Endodermal cell (in vitro differentiated cells): ENCODE measurements around the gene ATP2A3. TPM values are rescaled to one million over a fixed set of nuclear protein-coding genes. Genes with fewer than 3 reads are reported as not detected.

Experiments used
- DNase-seq: peaks from one replicate; pipeline ENCODE4 v3.0.0-alpha.2; 2017
- H3K27ac ChIP-seq: 2 replicates; pipeline ENCODE4 v1.5.1; 2013; ENCODE audit warnings: mild to moderate bottlenecking, low read depth, low read length, moderate library complexity
- H3K27me3 ChIP-seq: 2 replicates; pipeline ENCODE4 v1.6.1; 2013; ENCODE audit warnings: mild to moderate bottlenecking, low read length, moderate library complexity; ENCODE audit not compliant: insufficient read depth, control insufficient read depth, poor library complexity, severe bottlenecking
- H3K36me3 ChIP-seq: 2 replicates; pipeline ENCODE4 v1.7.0; 2013; ENCODE audit warnings: mild to moderate bottlenecking, low read length, moderate library complexity; ENCODE audit not compliant: control insufficient read depth, insufficient read depth
- H3K4me1 ChIP-seq: one replicate; pipeline ENCODE4 v1.7.0; 2013; ENCODE audit warnings: low read length; ENCODE audit not compliant: control insufficient read depth, insufficient read depth
- H3K4me3 ChIP-seq: 2 replicates; pipeline ENCODE4 v1.5.1; 2013; ENCODE audit warnings: mild to moderate bottlenecking, low read length, moderate library complexity
- H3K9ac ChIP-seq: 2 replicates; pipeline ENCODE4 v1.6.1; 2013; ENCODE audit warnings: mild to moderate bottlenecking, low read length, moderate library complexity; ENCODE audit not compliant: poor library complexity, severe bottlenecking; ENCODE audit errors: extremely low read depth
- H3K9me3 ChIP-seq: 2 replicates; pipeline ENCODE4 v1.6.1; 2013; ENCODE audit warnings: mild to moderate bottlenecking, low read length, moderate library complexity; ENCODE audit not compliant: control insufficient read depth
- H3K27ac Mint-ChIP-seq: 2 replicates; pipeline ENCODE4 v1.8.0; 2020; ENCODE audit warnings: mixed read lengths
- H3K27me3 Mint-ChIP-seq: 2 replicates; pipeline ENCODE4 v1.8.0; 2021; ENCODE audit warnings: mild to moderate bottlenecking, mixed read lengths; ENCODE audit not compliant: insufficient read depth
- H3K36me3 Mint-ChIP-seq: 2 replicates; pipeline ENCODE4 v1.8.0; 2020; ENCODE audit warnings: low read depth, mixed read lengths
- H3K4me1 Mint-ChIP-seq: 2 replicates; pipeline ENCODE4 v1.8.0; 2020; ENCODE audit warnings: mixed read lengths
- H3K4me3 Mint-ChIP-seq: 2 replicates; pipeline ENCODE4 v1.8.0; 2020; ENCODE audit warnings: mild to moderate bottlenecking, moderate library complexity, mixed read lengths
- H3K9me3 Mint-ChIP-seq: 2 replicates; pipeline ENCODE4 v1.8.0; 2020; ENCODE audit warnings: mild to moderate bottlenecking, mixed read lengths
- CTCF ChIP-seq: fragments of 200-600 bp; sonication (generic); conservative IDR thresholded peaks from 2 replicates; pipeline ENCODE4 v1.5.0; 2021; ENCODE audit warnings: antibody characterized with exemption, mild to moderate bottlenecking
- WGBS, 2 experiments: methylation state at CpG; one replicate each; pipeline versions ENCODE4 v1.1.5 to v1.1.7; 2013; ENCODE audit warnings: missing lambda C conversion rate in 2 of 2, mixed read lengths in 1 of 2; ENCODE audit not compliant: insufficient coverage in 1 of 2, insufficient read length in 1 of 2; 5-methylcytosine and 5-hydroxymethylcytosine counted together
- total RNA-seq, 2 donors: library from RNA; stranded (reverse); fragmentation: NEBNext Ultra II Directional in 1 of 2; extraction: Animal tissue kit (Norgen Biotek cat#: 25700) in 1 of 2; gene quantifications; 2 replicates in 1 of 2; 3 replicates in 1 of 2; pipeline ENCODE4 v1.2.1, GENCODE V29; 2021

The ATP2A3 gene
- total RNA-seq, 2 donors from 2014 or later, result 1.4 to 3.7 TPM

- H3K9ac ChIP-seq, result no peak overlapping the region
- H3K4me1 ChIP-seq, result no peaks in the 10 kb centered on the region
- H3K27me3 ChIP-seq, result no peaks in the 10 kb centered on the region
- no peak for TF ChIP-seq CTCF
- H3K27me3 Mint-ChIP-seq, result peaks cover 1% of the 10 kb centered on the region
- no peak overlapping the region for H3K27ac ChIP-seq
- no peaks in the 10 kb centered on the region for H3K9me3 ChIP-seq
- WGBS, 2 experiments, result 95 to 99% methylated on average over 16 to 26 of the region's 26 CpGs
- peaks cover 12% of the 10 kb centered on the region for H3K4me1 Mint-ChIP-seq
- no peak for DNase-seq
- peaks cover 59% of the 10 kb centered on the region for H3K36me3 Mint-ChIP-seq
- H3K27ac Mint-ChIP-seq, result no peak overlapping the region
- no peak overlapping the region for H3K4me3 ChIP-seq
- peaks cover 58% of the 10 kb centered on the region for H3K36me3 ChIP-seq
- no peak overlapping the region for H3K4me3 Mint-ChIP-seq
- peaks cover 2% of the 10 kb centered on the region for H3K9me3 Mint-ChIP-seq
These were observed 44.4 kb upstream of the ATP2A3 start for GRCh38 chr17:4008441-4009185.

GRCh38 chr17:4008082-4008435 lies 43.8 kb upstream of the ATP2A3 start:
- H3K4me1 ChIP-seq, result no peaks in the 10 kb centered on the region
- Mint-ChIP-seq H3K27ac (no peak overlapping the region), H3K36me3 (peaks cover 55% of the 10 kb centered on the region), H3K9me3 (peaks cover 2% of the 10 kb centered on the region), H3K4me3 (no peak overlapping the region), H3K4me1 (peaks cover 15% of the 10 kb centered on the region), H3K27me3 (peaks cover 1% of the 10 kb centered on the region)
- H3K36me3 ChIP-seq, result peaks cover 54% of the 10 kb centered on the region
- no peak overlapping the region for H3K4me3 ChIP-seq
- WGBS, 2 experiments, result 85 to 90% methylated on average over 4 to 5 of the region's 6 CpGs
- H3K9me3 ChIP-seq, result no peaks in the 10 kb centered on the region
- TF ChIP-seq CTCF, result peak; percentile 64
- H3K27me3 ChIP-seq, result no peaks in the 10 kb centered on the region
- no peak overlapping the region for H3K27ac ChIP-seq
- no peak overlapping the region for H3K9ac ChIP-seq
- peak; percentile 75 for DNase-seq

GRCh38 chr17:4007346-4008081 lies 43.3 kb upstream of the ATP2A3 start:
- peak overlapping the region; percentile 76 for H3K27ac Mint-ChIP-seq

More at GRCh38 chr17:4007346-4008081, 43.3 kb upstream of the ATP2A3 start:
- H3K27me3 ChIP-seq, result no peaks in the 10 kb centered on the region
- H3K4me1 ChIP-seq, result no peaks in the 10 kb centered on the region
- no peak overlapping the region for H3K4me3 ChIP-seq
- DNase-seq, result no peak
- Mint-ChIP-seq H3K36me3 (peaks cover 52% of the 10 kb centered on the region), H3K9me3 (peaks cover 2% of the 10 kb centered on the region), H3K27me3 (peaks cover 1% of the 10 kb centered on the region), H3K4me1 (peaks cover 15% of the 10 kb centered on the region), H3K4me3 (no peak overlapping the region)
- no peak overlapping the region for H3K27ac ChIP-seq
- H3K36me3 ChIP-seq, result peaks cover 48% of the 10 kb centered on the region
- WGBS, 2 experiments, result 89 to 96% methylated on average over 17 to 27 of the region's 27 CpGs
- no peaks in the 10 kb centered on the region for H3K9me3 ChIP-seq
- H3K9ac ChIP-seq, result no peak overlapping the region
- TF ChIP-seq CTCF, result no peak
